ENCODE data around the gene SNAP47.

DNA sequence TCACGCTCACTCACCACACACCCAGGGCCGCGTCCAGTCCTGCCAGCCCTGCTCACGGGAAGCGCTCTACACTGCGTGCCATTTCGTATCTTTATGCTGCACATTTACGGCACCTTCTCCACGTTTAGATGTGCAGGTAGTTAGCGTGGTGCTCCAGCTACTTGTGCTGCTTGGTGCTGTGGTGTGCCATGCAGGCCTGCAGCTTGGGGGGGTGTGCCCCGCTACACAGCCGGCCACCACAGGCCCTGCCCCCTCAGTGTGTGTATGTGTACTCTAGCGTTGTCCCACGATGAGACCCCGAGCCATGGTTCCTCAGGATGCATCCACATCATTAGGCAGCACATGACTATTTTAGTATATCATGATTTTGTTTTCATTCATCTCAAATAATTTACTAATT lies 38.3 kb downstream of the SNAP47 start:
- TF ChIP-seq, protein P1, sequence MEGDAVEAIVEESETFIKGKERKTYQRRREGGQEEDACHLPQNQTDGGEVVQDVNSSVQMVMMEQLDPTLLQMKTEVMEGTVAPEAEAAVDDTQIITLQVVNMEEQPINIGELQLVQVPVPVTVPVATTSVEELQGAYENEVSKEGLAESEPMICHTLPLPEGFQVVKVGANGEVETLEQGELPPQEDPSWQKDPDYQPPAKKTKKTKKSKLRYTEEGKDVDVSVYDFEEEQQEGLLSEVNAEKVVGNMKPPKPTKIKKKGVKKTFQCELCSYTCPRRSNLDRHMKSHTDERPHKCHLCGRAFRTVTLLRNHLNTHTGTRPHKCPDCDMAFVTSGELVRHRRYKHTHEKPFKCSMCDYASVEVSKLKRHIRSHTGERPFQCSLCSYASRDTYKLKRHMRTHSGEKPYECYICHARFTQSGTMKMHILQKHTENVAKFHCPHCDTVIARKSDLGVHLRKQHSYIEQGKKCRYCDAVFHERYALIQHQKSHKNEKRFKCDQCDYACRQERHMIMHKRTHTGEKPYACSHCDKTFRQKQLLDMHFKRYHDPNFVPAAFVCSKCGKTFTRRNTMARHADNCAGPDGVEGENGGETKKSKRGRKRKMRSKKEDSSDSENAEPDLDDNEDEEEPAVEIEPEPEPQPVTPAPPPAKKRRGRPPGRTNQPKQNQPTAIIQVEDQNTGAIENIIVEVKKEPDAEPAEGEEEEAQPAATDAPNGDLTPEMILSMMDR (IDR thresholded peaks at IDR 0.05), result no peak
- no peak for TF ChIP-seq POLR2A (IDR thresholded peaks at IDR 0.05)

Measured in lower leg skin (tissue), 3 donors.